ENCODE data around the gene ASCC1. TPM values are rescaled to one million over a fixed set of nuclear protein-coding genes. Genes with fewer than 3 reads are reported as not detected.

ASCC1 gene
- total and polyA plus RNA-seq, 2 donors (not counting 1 experiment from before 2014, with no cell fraction given), result 17.9 to 28.1 TPM

- no peaks in the 10 kb centered on the region for H3K9me3 ChIP-seq (ENCODE audit: control extremely low read depth in 1 of 3, control insufficient read depth in 2 of 3, insufficient read depth in 1 of 3, low read length in 2 of 3)
- H3K27me3 Mint-ChIP-seq, result no peaks in the 10 kb centered on the region
- no peak overlapping the region for H3K4me3 ChIP-seq (ENCODE audit: control extremely low read depth in 1 of 5, extremely low read depth in 1 of 5, insufficient read depth in 1 of 5, low read depth in 2 of 5, low read length in 4 of 5)
- ChIA-PET POLR2A (no interaction called here), CTCF (interaction anchor here (0.7 to 1.4 kb wide), 4 partner anchors 27 to 210 kb away, joined by 3 to 4 read pairs (median 3); no protein-coding TSS in a partner anchor)
- H3K27ac ChIP-seq (ENCODE audit: low read length in 2 of 2), result no peak overlapping the region
- H4K20me1 ChIP-seq (ENCODE audit: control insufficient read depth, insufficient read depth, low read length, poor library complexity, severe bottlenecking), result no peaks in the 10 kb centered on the region
- no peak for ATAC-seq (ENCODE audit: low read depth)
- no peak overlapping the region for H3K27ac Mint-ChIP-seq
- H3K36me3 ChIP-seq (replicated peaks in 1 of 2; ENCODE audit: control extremely low read depth in 1 of 2, control insufficient read depth in 1 of 2, extremely low read depth in 1 of 2, insufficient read depth in 2 of 2, low read length in 1 of 2), result peaks cover 5 to 23% of the 10 kb centered on the region in 2 experiments
- no peaks in the 10 kb centered on the region for H3K27me3 ChIP-seq (replicated peaks in 1 of 4; ENCODE audit: control extremely low read depth in 1 of 4, control insufficient read depth in 3 of 4, insufficient read depth in 4 of 4, low read length in 3 of 4)
- H3K9ac ChIP-seq (ENCODE audit: low read length), result no peak overlapping the region
- no peaks in the 10 kb centered on the region for H3K4me1 ChIP-seq (ENCODE audit: control insufficient read depth in 2 of 2, insufficient read depth in 2 of 2, low read length in 2 of 2)
- WGBS (ENCODE audit: insufficient coverage), result 100% methylated on average over 1 of the region's 4 CpGs
- H3K4me1 Mint-ChIP-seq, result no peaks in the 10 kb centered on the region
- peaks cover 6% of the 10 kb centered on the region for H3K79me2 ChIP-seq (ENCODE audit: control insufficient read depth, insufficient read depth, low read length)
- DNase-seq, result no peak
- TF ChIP-seq CTCF (IDR thresholded peaks at IDR 0.05), result no peak
- TF ChIP-seq EZH2 (IDR thresholded peaks at IDR 0.05; ENCODE audit: borderline replicate concordance, insufficient read depth, low read depth, low read length, poor library complexity, severe bottlenecking), result no peak
- no peak overlapping the region for H2AFZ ChIP-seq (ENCODE audit: insufficient read depth, low read depth, low read length, poor library complexity, severe bottlenecking)
- no peak overlapping the region for H3K4me3 Mint-ChIP-seq
- no peak overlapping the region for H3K4me2 ChIP-seq (replicated peaks; ENCODE audit: low read depth, low read length, poor library complexity, severe bottlenecking)
- H3K9me3 Mint-ChIP-seq (ENCODE audit: insufficient read depth), result no peaks in the 10 kb centered on the region
- intact Hi-C loops (cut with micrococcal nuclease), result no loop called here
Measured at GRCh38 chr10:72122221-72122620, 93.9 kb downstream of the ASCC1 start.

DNA sequence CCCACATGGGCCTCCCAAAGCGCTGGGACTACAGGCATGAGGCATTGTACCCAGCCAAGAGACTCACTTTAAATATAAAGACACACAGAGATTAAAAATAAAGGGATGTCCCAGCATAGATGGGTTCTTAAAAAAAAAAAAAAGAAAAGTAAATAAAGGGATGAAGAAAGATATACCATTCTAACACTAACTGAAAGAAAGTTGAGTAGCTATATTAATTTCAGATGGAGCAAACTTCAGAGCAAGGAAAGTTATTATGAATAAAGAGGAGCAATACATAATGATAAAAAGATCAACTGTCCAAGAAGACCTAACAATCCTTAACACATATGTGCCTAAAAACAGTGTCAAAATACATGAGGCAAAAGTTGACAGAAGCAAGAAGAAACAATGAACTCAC is 94.7 kb downstream of the ASCC1 start:
- no peak overlapping the region for H3K27ac ChIP-seq (ENCODE audit: low read length in 2 of 2)
- TF ChIP-seq EZH2 (IDR thresholded peaks at IDR 0.05; ENCODE audit: borderline replicate concordance, insufficient read depth, low read depth, low read length, poor library complexity, severe bottlenecking), result no peak
- no peaks in the 10 kb centered on the region for H3K27me3 ChIP-seq (replicated peaks in 1 of 4; ENCODE audit: control extremely low read depth in 1 of 4, control insufficient read depth in 3 of 4, insufficient read depth in 4 of 4, low read length in 3 of 4)
- DNase-seq, result no peak
- no peaks in the 10 kb centered on the region for H3K4me1 Mint-ChIP-seq
- H3K4me2 ChIP-seq (replicated peaks; ENCODE audit: low read depth, low read length, poor library complexity, severe bottlenecking), result no peak overlapping the region
- WGBS (ENCODE audit: insufficient coverage), result no CpG with 5 or more reads among the region's 1 CpG
- peaks cover 8 to 16% of the 10 kb centered on the region in 2 experiments for H3K36me3 ChIP-seq (replicated peaks in 1 of 2; ENCODE audit: control extremely low read depth in 1 of 2, control insufficient read depth in 1 of 2, extremely low read depth in 1 of 2, insufficient read depth in 2 of 2, low read length in 1 of 2)
- H2AFZ ChIP-seq (ENCODE audit: insufficient read depth, low read depth, low read length, poor library complexity, severe bottlenecking), result no peak overlapping the region
- no peak for ATAC-seq (ENCODE audit: low read depth)
- no peak overlapping the region for H3K4me3 Mint-ChIP-seq
- H3K4me3 ChIP-seq (ENCODE audit: control extremely low read depth in 1 of 5, extremely low read depth in 1 of 5, insufficient read depth in 1 of 5, low read depth in 2 of 5, low read length in 4 of 5), result no peak overlapping the region
- ChIA-PET POLR2A (no interaction called here), CTCF (interaction anchor here (0.7 to 1.4 kb wide), 4 partner anchors 10 to 211 kb away, joined by 3 read pairs; no protein-coding TSS in a partner anchor)
- peaks cover 6% of the 10 kb centered on the region for H3K79me2 ChIP-seq (ENCODE audit: control insufficient read depth, insufficient read depth, low read length)
- H3K4me1 ChIP-seq (ENCODE audit: control insufficient read depth in 2 of 2, insufficient read depth in 2 of 2, low read length in 2 of 2), result no peaks in the 10 kb centered on the region
- no peaks in the 10 kb centered on the region for H3K9me3 Mint-ChIP-seq (ENCODE audit: insufficient read depth)
- H4K20me1 ChIP-seq (ENCODE audit: control insufficient read depth, insufficient read depth, low read length, poor library complexity, severe bottlenecking), result no peaks in the 10 kb centered on the region
- intact Hi-C loops (cut with micrococcal nuclease), result no loop called here
- H3K27ac Mint-ChIP-seq, result no peak overlapping the region
- H3K9me3 ChIP-seq (ENCODE audit: control extremely low read depth in 1 of 3, control insufficient read depth in 2 of 3, insufficient read depth in 1 of 3, low read length in 2 of 3), result peaks cover 1 to 6% (median 2%) of the 10 kb centered on the region in 3 donors
- no peaks in the 10 kb centered on the region for H3K27me3 Mint-ChIP-seq
- H3K9ac ChIP-seq (ENCODE audit: low read length), result no peak overlapping the region
